GM23338 (cell line): ENCODE data around the gene DGKG. TPM values are rescaled to one million over a fixed set of nuclear protein-coding genes. Genes with fewer than 3 reads are reported as not detected.

ENCODE experiments used
- ATAC-seq: fragments of 200-7000 bp; cut with Tn5 transposase; 3 replicates; pipeline ENCODE4 v1.9.1; 2020
- DNase-seq: peaks from one replicate; pipeline ENCODE4 v3.0.0-alpha.2; 2015; ENCODE audit warnings: low spot score
- H2AFZ ChIP-seq: fragments of 200-600 bp; sonication (generic); 2 replicates; pipeline ENCODE4 v1.8.0; 2016; ENCODE audit warnings: antibody characterized with exemption, mild to moderate bottlenecking, moderate library complexity
- H3F3A ChIP-seq: fragments of 200-600 bp; sonication (generic); replicated peaks from 2 replicates; pipeline ENCODE4 v1.8.0; 2017; ENCODE audit warnings: antibody characterized with exemption, mixed run types, low read depth
- H3K27ac ChIP-seq: fragments of 200-600 bp; sonication (generic); 2 replicates; pipeline ENCODE4 v1.6.1; 2016; ENCODE audit warnings: low read depth
- H3K27me3 ChIP-seq: fragments of 200-600 bp; sonication (generic); 2 replicates; pipeline ENCODE4 v1.8.0; 2016; ENCODE audit warnings: mild to moderate bottlenecking, mixed run types, moderate library complexity; ENCODE audit not compliant: insufficient read depth
- H3K36me3 ChIP-seq: fragments of 200-600 bp; sonication (generic); 2 replicates; pipeline ENCODE4 v1.8.0; 2016; ENCODE audit warnings: mild to moderate bottlenecking; ENCODE audit not compliant: insufficient read depth
- H3K4me1 ChIP-seq: fragments of 200-600 bp; sonication (generic); 2 replicates; pipeline ENCODE4 v1.8.0; 2016; ENCODE audit warnings: mild to moderate bottlenecking, moderate library complexity; ENCODE audit not compliant: insufficient read depth
- H3K4me2 ChIP-seq: fragments of 200-600 bp; sonication (generic); 2 replicates; pipeline ENCODE4 v1.7.1; 2017; ENCODE audit warnings: mixed run types
- H3K4me3 ChIP-seq: fragments of 200-600 bp; sonication (generic); 2 replicates; pipeline ENCODE4 v1.6.1; 2016; ENCODE audit warnings: mixed run types
- H3K79me2 ChIP-seq: fragments of 200-600 bp; sonication (generic); replicated peaks from 2 replicates; pipeline ENCODE4 v1.8.0; 2017; ENCODE audit warnings: mild to moderate bottlenecking; ENCODE audit not compliant: insufficient read depth
- H3K9me2 ChIP-seq: fragments of 200-600 bp; sonication (generic); 2 replicates; pipeline ENCODE4 v1.8.0; 2017; ENCODE audit not compliant: insufficient read depth
- H4K20me1 ChIP-seq: fragments of 200-600 bp; sonication (generic); replicated peaks from 2 replicates; pipeline ENCODE4 v1.8.0; 2017; ENCODE audit warnings: mild to moderate bottlenecking; ENCODE audit not compliant: insufficient read depth
- H3K27ac Mint-ChIP-seq: 2 replicates; pipeline ENCODE4 v1.8.0; 2020; ENCODE audit warnings: inconsistent platforms, mild to moderate bottlenecking, moderate library complexity, mixed read lengths
- H3K27me3 Mint-ChIP-seq: 3 replicates; pipeline ENCODE4 v1.8.0; 2022; ENCODE audit warnings: low read depth, mild to moderate bottlenecking, moderate library complexity, mixed read lengths, inconsistent platforms; ENCODE audit not compliant: insufficient read depth, poor library complexity
- H3K36me3 Mint-ChIP-seq: 3 replicates; pipeline ENCODE4 v1.8.0; 2021; ENCODE audit warnings: low read depth, mild to moderate bottlenecking, inconsistent platforms, moderate library complexity, mixed read lengths
- H3K4me1 Mint-ChIP-seq: 3 replicates; pipeline ENCODE4 v1.8.0; 2020; ENCODE audit warnings: mild to moderate bottlenecking, inconsistent platforms, mixed read lengths
- H3K4me3 Mint-ChIP-seq: 3 replicates; pipeline ENCODE4 v1.8.0; 2021; ENCODE audit warnings: moderate library complexity, mild to moderate bottlenecking, inconsistent platforms, mixed read lengths
- H3K9me3 Mint-ChIP-seq: 3 replicates; pipeline ENCODE4 v1.8.0; 2020; ENCODE audit warnings: moderate library complexity, mild to moderate bottlenecking, inconsistent platforms, mixed read lengths
- CREB1 ChIP-seq: fragments of 250-450 bp; sonication (Bioruptor Pico); IDR thresholded peaks from 2 replicates; pipeline ENCODE4 v1.5.0; 2020; ENCODE audit warnings: low read depth, mild to moderate bottlenecking, moderate library complexity
- EZH2 ChIP-seq: fragments of 200-600 bp; sonication (generic); IDR thresholded peaks from one replicate; pipeline ENCODE4 v1.8.0; 2017; ENCODE audit warnings: antibody characterized with exemption, mild to moderate bottlenecking, low read depth; ENCODE audit not compliant: unreplicated experiment
- EZH2phosphoT487 ChIP-seq: fragments of 200-600 bp; sonication (generic); IDR thresholded peaks from one replicate; pipeline ENCODE4 v1.8.1; 2018; ENCODE audit warnings: antibody characterized with exemption; ENCODE audit not compliant: unreplicated experiment
- JUNB ChIP-seq: IDR thresholded peaks from one replicate; pipeline ENCODE4 v1.6.1; 2016; ENCODE audit warnings: antibody characterized with exemption; ENCODE audit not compliant: unreplicated experiment
- NANOG ChIP-seq: IDR thresholded peaks from 2 replicates; pipeline ENCODE4 v1.6.1; 2016; ENCODE audit warnings: antibody characterized with exemption, borderline replicate concordance
- POLR2AphosphoS5 ChIP-seq: IDR thresholded peaks from 2 replicates; pipeline ENCODE4 v1.6.1; 2016; ENCODE audit warnings: antibody characterized with exemption, low read depth
- STAT1 ChIP-seq: IDR thresholded peaks from one replicate; pipeline ENCODE4 v1.6.1; 2016; ENCODE audit warnings: antibody characterized with exemption; ENCODE audit not compliant: unreplicated experiment
- ZNF114 ChIP-seq: fragments of 250-450 bp; sonication (Bioruptor Pico); IDR thresholded peaks from 2 replicates; pipeline ENCODE4 v1.5.0; 2020; ENCODE audit warnings: mild to moderate bottlenecking, moderate library complexity
- ZNF331 ChIP-seq: fragments of 250-450 bp; sonication (Bioruptor Pico); IDR thresholded peaks from 2 replicates; pipeline ENCODE4 v1.5.0; 2020; ENCODE audit warnings: low read depth, mild to moderate bottlenecking, moderate library complexity
- polyA plus RNA-seq: library from polyadenylated mRNA; unstranded; fragments of >200 nt; fragmentation: Nextera tagmentation; extraction: Ambion mirVana; gene quantifications from 2 replicates; pipeline ENCODE4 v1.2.1, GENCODE V29; 2016
- total RNA-seq: library from RNA; depleted of rRNA; stranded (reverse); fragments of >200 nt; shearing (Covaris generic); gene quantifications from 2 replicates; pipeline ENCODE4 v1.2.3, GENCODE V29; 2014
- TF ChIP-seq, protein P1 (sequence below): IDR thresholded peaks from one replicate; pipeline ENCODE4 v1.6.1; 2018; ENCODE audit warnings: antibody characterized with exemption; ENCODE audit not compliant: unreplicated experiment
- TF ChIP-seq, protein P2 (sequence below): fragments of 250-450 bp; sonication (Bioruptor Pico); IDR thresholded peaks from 2 replicates; pipeline ENCODE4 v1.5.0; 2020; ENCODE audit warnings: mild to moderate bottlenecking, moderate library complexity
- TF ChIP-seq, protein P3 (sequence below), 2 experiments: fragments of 200-600 bp in 1 of 2; sonication (generic) in 1 of 2; conservative IDR thresholded peaks; 2 replicates each; pipeline versions ENCODE4 v1.5.1 to v1.6.1; 2016 to 2017; ENCODE audit warnings: antibody characterized with exemption in 2 of 2, low read depth in 2 of 2, mild to moderate bottlenecking in 2 of 2, moderate library complexity in 1 of 2
- TF ChIP-seq, protein P4 (sequence below): IDR thresholded peaks from 2 replicates; pipeline ENCODE4 v1.6.1; 2016; ENCODE audit warnings: antibody characterized with exemption

The DGKG gene
- total and polyA plus RNA-seq, 2 experiments from 2014 or later: 0.14 to 0.31 TPM

DNA sequence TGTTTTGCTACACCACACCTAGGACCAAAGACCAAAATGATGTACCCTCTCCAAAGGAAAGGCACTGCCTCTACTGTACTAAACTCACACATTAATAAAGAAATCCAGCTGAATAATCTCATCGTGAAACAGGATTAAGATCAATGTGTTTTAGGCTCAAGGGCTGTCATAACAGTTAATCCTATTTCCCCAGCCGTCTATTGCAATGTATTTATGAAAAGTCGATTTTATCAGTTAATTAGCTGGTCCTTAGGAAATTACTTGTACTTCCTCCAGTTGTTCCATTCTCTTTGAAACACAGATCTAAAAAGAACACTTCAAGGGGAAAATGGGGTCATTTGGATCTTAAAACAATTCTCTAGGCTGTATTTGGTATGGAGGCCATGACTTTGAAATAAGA is 261.6 kb downstream of the DGKG start:
- peaks cover 9% of the 10 kb centered on the region for H3K27me3 Mint-ChIP-seq
- H3K4me2 ChIP-seq: no peak overlapping the region
- no peak for ATAC-seq
- H3K4me1 ChIP-seq: peaks cover 58% of the 10 kb centered on the region
- H3F3A ChIP-seq: peaks cover 10% of the 10 kb centered on the region
- no peak overlapping the region for H3K4me3 ChIP-seq
- no peak overlapping the region for H2AFZ ChIP-seq
- H3K9me3 Mint-ChIP-seq: no peaks in the 10 kb centered on the region
- no peak overlapping the region for H3K27ac Mint-ChIP-seq
- no peak overlapping the region for H3K4me3 Mint-ChIP-seq
- DNase-seq: no peak
- peaks cover 5% of the 10 kb centered on the region; the same call in 1 of the 2 replicates for H4K20me1 ChIP-seq
- peaks cover 36% of the 10 kb centered on the region for H3K36me3 Mint-ChIP-seq
- H3K27ac ChIP-seq: no peak overlapping the region
- H3K27me3 ChIP-seq: 0 out of 2 replicates have a peak, but pooled peaks cover 2% of the 10 kb centered on the region
- H3K4me1 Mint-ChIP-seq: peaks cover 65% of the 10 kb centered on the region
- H3K9me2 ChIP-seq: no peaks in the 10 kb centered on the region
- peaks cover 8% of the 10 kb centered on the region; the same call in 1 of the 2 replicates for H3K36me3 ChIP-seq
- TF ChIP-seq, protein P1, sequence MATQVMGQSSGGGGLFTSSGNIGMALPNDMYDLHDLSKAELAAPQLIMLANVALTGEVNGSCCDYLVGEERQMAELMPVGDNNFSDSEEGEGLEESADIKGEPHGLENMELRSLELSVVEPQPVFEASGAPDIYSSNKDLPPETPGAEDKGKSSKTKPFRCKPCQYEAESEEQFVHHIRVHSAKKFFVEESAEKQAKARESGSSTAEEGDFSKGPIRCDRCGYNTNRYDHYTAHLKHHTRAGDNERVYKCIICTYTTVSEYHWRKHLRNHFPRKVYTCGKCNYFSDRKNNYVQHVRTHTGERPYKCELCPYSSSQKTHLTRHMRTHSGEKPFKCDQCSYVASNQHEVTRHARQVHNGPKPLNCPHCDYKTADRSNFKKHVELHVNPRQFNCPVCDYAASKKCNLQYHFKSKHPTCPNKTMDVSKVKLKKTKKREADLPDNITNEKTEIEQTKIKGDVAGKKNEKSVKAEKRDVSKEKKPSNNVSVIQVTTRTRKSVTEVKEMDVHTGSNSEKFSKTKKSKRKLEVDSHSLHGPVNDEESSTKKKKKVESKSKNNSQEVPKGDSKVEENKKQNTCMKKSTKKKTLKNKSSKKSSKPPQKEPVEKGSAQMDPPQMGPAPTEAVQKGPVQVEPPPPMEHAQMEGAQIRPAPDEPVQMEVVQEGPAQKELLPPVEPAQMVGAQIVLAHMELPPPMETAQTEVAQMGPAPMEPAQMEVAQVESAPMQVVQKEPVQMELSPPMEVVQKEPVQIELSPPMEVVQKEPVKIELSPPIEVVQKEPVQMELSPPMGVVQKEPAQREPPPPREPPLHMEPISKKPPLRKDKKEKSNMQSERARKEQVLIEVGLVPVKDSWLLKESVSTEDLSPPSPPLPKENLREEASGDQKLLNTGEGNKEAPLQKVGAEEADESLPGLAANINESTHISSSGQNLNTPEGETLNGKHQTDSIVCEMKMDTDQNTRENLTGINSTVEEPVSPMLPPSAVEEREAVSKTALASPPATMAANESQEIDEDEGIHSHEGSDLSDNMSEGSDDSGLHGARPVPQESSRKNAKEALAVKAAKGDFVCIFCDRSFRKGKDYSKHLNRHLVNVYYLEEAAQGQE: no peak
- no peak for TF ChIP-seq CREB1 (CRISPR knock-in tag)
- TF ChIP-seq STAT1: no peak
- TF ChIP-seq, protein P2, sequence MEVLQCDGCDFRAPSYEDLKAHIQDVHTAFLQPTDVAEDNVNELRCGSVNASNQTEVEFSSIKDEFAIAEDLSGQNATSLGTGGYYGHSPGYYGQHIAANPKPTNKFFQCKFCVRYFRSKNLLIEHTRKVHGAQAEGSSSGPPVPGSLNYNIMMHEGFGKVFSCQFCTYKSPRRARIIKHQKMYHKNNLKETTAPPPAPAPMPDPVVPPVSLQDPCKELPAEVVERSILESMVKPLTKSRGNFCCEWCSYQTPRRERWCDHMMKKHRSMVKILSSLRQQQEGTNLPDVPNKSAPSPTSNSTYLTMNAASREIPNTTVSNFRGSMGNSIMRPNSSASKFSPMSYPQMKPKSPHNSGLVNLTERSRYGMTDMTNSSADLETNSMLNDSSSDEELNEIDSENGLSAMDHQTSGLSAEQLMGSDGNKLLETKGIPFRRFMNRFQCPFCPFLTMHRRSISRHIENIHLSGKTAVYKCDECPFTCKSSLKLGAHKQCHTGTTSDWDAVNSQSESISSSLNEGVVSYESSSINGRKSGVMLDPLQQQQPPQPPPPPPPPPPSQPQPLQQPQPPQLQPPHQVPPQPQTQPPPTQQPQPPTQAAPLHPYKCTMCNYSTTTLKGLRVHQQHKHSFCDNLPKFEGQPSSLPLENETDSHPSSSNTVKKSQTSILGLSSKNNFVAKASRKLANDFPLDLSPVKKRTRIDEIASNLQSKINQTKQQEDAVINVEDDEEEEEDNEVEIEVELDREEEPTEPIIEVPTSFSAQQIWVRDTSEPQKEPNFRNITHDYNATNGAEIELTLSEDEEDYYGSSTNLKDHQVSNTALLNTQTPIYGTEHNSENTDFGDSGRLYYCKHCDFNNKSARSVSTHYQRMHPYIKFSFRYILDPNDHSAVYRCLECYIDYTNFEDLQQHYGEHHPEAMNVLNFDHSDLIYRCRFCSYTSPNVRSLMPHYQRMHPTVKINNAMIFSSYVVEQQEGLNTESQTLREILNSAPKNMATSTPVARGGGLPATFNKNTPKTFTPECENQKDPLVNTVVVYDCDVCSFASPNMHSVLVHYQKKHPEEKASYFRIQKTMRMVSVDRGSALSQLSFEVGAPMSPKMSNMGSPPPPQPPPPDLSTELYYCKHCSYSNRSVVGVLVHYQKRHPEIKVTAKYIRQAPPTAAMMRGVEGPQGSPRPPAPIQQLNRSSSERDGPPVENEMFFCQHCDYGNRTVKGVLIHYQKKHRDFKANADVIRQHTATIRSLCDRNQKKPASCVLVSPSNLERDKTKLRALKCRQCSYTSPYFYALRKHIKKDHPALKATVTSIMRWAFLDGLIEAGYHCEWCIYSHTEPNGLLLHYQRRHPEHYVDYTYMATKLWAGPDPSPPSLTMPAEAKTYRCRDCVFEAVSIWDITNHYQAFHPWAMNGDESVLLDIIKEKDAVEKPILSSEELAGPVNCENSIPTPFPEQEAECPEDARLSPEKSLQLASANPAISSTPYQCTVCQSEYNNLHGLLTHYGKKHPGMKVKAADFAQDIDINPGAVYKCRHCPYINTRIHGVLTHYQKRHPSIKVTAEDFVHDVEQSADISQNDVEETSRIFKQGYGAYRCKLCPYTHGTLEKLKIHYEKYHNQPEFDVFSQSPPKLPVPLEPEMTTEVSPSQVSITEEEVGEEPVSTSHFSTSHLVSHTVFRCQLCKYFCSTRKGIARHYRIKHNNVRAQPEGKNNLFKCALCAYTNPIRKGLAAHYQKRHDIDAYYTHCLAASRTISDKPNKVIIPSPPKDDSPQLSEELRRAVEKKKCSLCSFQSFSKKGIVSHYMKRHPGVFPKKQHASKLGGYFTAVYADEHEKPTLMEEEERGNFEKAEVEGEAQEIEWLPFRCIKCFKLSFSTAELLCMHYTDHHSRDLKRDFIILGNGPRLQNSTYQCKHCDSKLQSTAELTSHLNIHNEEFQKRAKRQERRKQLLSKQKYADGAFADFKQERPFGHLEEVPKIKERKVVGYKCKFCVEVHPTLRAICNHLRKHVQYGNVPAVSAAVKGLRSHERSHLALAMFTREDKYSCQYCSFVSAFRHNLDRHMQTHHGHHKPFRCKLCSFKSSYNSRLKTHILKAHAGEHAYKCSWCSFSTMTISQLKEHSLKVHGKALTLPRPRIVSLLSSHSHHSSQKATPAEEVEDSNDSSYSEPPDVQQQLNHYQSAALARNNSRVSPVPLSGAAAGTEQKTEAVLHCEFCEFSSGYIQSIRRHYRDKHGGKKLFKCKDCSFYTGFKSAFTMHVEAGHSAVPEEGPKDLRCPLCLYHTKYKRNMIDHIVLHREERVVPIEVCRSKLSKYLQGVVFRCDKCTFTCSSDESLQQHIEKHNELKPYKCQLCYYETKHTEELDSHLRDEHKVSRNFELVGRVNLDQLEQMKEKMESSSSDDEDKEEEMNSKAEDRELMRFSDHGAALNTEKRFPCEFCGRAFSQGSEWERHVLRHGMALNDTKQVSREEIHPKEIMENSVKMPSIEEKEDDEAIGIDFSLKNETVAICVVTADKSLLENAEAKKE (CRISPR knock-in tag): no peak
- no peak for TF ChIP-seq EZH2
- TF ChIP-seq EZH2phosphoT487: no peak
- TF ChIP-seq NANOG: no peak
- no peak for TF ChIP-seq ZNF331 (CRISPR knock-in tag)
- TF ChIP-seq JUNB: no peak
- no peak for TF ChIP-seq ZNF114
- TF ChIP-seq, protein P3, sequence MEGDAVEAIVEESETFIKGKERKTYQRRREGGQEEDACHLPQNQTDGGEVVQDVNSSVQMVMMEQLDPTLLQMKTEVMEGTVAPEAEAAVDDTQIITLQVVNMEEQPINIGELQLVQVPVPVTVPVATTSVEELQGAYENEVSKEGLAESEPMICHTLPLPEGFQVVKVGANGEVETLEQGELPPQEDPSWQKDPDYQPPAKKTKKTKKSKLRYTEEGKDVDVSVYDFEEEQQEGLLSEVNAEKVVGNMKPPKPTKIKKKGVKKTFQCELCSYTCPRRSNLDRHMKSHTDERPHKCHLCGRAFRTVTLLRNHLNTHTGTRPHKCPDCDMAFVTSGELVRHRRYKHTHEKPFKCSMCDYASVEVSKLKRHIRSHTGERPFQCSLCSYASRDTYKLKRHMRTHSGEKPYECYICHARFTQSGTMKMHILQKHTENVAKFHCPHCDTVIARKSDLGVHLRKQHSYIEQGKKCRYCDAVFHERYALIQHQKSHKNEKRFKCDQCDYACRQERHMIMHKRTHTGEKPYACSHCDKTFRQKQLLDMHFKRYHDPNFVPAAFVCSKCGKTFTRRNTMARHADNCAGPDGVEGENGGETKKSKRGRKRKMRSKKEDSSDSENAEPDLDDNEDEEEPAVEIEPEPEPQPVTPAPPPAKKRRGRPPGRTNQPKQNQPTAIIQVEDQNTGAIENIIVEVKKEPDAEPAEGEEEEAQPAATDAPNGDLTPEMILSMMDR (conservative IDR thresholded peaks at IDR 0.05; ENCODE audit: low read depth in 2 of 2): no peak
- no peak for TF ChIP-seq POLR2AphosphoS5
- TF ChIP-seq, protein P4, sequence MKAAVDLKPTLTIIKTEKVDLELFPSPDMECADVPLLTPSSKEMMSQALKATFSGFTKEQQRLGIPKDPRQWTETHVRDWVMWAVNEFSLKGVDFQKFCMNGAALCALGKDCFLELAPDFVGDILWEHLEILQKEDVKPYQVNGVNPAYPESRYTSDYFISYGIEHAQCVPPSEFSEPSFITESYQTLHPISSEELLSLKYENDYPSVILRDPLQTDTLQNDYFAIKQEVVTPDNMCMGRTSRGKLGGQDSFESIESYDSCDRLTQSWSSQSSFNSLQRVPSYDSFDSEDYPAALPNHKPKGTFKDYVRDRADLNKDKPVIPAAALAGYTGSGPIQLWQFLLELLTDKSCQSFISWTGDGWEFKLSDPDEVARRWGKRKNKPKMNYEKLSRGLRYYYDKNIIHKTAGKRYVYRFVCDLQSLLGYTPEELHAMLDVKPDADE: no peak
- H3K79me2 ChIP-seq: peaks cover 8% of the 10 kb centered on the region
